ENCODE results near the gene PROSER1.
"Not testable (repeated sequence)": the region's sequence is repeated elsewhere in the genome, so short reads cannot be mapped to it uniquely, and the experiment has no call there.

Gene PROSER1

GRCh38 chr13:39037880-39038568 lies at the start of gene PROSER1, which contains the start of gene NHLRC3:
Gene PROSER1 (minus strand): TSS chr13:39038089. CDS start chr13:39037242, 847 bp downstream.
Gene NHLRC3 (plus strand): TSS chr13:39038456. CDS start chr13:39038640, 184 bp downstream.
- no peak for TF ChIP-seq CTCF (IDR thresholded peaks at IDR 0.05; ENCODE audit: control extremely low read depth, extremely low read depth, low read depth, missing control alignments)
- peak; percentile 85 for DNase-seq (ENCODE audit: extremely low spot score)
- POLR2A ChIA-PET: interaction anchor here (1.5 kb wide), 1 partner anchor 10 kb away, joined by 6 read pairs; no protein-coding TSS in a partner anchor
- CTCF ChIA-PET: interaction anchor here (0.8 to 1.6 kb wide), 7 partner anchors 10 to 578 kb away, joined by 3 to 6 read pairs (median 3); no protein-coding TSS in a partner anchor

- POLR2A ChIA-PET; DNase-seq (ENCODE audit: extremely low spot score): not testable (repeated sequence)
- CTCF ChIA-PET: interaction anchor here (1.2 kb wide), 2 partner anchors 16 to 22 kb away, joined by 3 read pairs; no protein-coding TSS in a partner anchor
Observed at GRCh38 chr13:39086251-39086945, 48.5 kb upstream of the PROSER1 start.

GRCh38 chr13:39073983-39074382 lies 36.1 kb upstream of the PROSER1 start:
- no peak for DNase-seq (ENCODE audit: extremely low spot score)
- no peak for TF ChIP-seq CTCF (IDR thresholded peaks at IDR 0.05; ENCODE audit: control extremely low read depth, extremely low read depth, low read depth, missing control alignments)
- CTCF ChIA-PET: no interaction called here
- POLR2A ChIA-PET: no interaction called here

- CTCF ChIA-PET: interaction anchor here (1.0 to 1.4 kb wide), 2 partner anchors 9 to 21 kb away, joined by 3 read pairs; no protein-coding TSS in a partner anchor
- POLR2A ChIA-PET: no interaction called here
Observed at GRCh38 chr13:39072842-39073241, 35.0 kb upstream of the PROSER1 start.

GRCh38 chr13:39062004-39062403 lies 24.1 kb upstream of the PROSER1 start:
- TF ChIP-seq CTCF (IDR thresholded peaks at IDR 0.05; ENCODE audit: control extremely low read depth, extremely low read depth, low read depth, missing control alignments): no peak
- ChIA-PET CTCF (interaction anchor here (0.7 to 1.5 kb wide), 2 partner anchors 12 to 14 kb away, joined by 3 to 4 read pairs; no protein-coding TSS in a partner anchor), POLR2A (no interaction called here)

More at GRCh38 chr13:39072842-39073241, 35.0 kb upstream of the PROSER1 start:
- no peak for TF ChIP-seq CTCF (IDR thresholded peaks at IDR 0.05; ENCODE audit: control extremely low read depth, extremely low read depth, low read depth, missing control alignments)
- no peak for DNase-seq (ENCODE audit: extremely low spot score)

GRCh38 chr13:39058040-39058439 lies 20.2 kb upstream of the PROSER1 start:
- TF ChIP-seq CTCF (IDR thresholded peaks at IDR 0.05; ENCODE audit: control extremely low read depth, extremely low read depth, low read depth, missing control alignments): no peak
- no peak for DNase-seq (ENCODE audit: extremely low spot score)
- ChIA-PET CTCF (no interaction called here), POLR2A (no interaction called here)

More at GRCh38 chr13:39062004-39062403, 24.1 kb upstream of the PROSER1 start:
- DNase-seq (ENCODE audit: extremely low spot score): no peak
